ENCODE measurements around the gene MACO1. TPM values are rescaled to one million over a fixed set of nuclear protein-coding genes. Genes with fewer than 3 reads are reported as not detected.

MACO1 gene
- total RNA-seq, 1 experiment from 2014 or later = 16.3 TPM

DNA sequence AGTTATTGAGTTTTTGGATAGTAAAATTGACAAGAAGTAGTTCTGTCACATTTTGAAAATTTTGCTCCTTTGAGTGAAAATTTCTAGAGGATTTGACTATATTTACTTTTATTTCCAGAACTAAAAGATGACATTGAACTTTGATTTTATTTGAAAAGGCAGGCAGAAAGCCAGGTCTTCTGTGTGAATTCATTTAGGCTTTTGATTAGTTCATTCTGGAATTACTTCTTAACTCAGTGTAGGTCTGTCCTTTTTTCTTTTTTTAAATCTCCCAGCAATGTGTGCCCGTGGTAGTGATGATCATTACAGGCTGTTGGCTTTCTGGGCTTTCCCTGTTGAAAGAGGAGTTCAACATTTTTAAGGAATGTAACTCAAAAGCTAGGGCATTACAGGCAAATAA is 53.8 kb downstream of the MACO1 start:
- no CpG with 5 or more reads among the region's 1 CpG for WGBS (ENCODE audit: extremely low coverage, insufficient read length, low lambda C conversion rate)
- TF ChIP-seq, protein P1, sequence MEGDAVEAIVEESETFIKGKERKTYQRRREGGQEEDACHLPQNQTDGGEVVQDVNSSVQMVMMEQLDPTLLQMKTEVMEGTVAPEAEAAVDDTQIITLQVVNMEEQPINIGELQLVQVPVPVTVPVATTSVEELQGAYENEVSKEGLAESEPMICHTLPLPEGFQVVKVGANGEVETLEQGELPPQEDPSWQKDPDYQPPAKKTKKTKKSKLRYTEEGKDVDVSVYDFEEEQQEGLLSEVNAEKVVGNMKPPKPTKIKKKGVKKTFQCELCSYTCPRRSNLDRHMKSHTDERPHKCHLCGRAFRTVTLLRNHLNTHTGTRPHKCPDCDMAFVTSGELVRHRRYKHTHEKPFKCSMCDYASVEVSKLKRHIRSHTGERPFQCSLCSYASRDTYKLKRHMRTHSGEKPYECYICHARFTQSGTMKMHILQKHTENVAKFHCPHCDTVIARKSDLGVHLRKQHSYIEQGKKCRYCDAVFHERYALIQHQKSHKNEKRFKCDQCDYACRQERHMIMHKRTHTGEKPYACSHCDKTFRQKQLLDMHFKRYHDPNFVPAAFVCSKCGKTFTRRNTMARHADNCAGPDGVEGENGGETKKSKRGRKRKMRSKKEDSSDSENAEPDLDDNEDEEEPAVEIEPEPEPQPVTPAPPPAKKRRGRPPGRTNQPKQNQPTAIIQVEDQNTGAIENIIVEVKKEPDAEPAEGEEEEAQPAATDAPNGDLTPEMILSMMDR (conservative IDR thresholded peaks at IDR 0.05) = no peak
- Histone ChIP-seq H2AFZ (ENCODE audit: low read length) (no peak overlapping the region), H3K4me1 (ENCODE audit: insufficient read depth, low read length) (0 out of 2 replicates have a peak, but pooled peaks cover 2% of the 10 kb centered on the region), H3K79me2 (ENCODE audit: insufficient read depth, low read length) (no peaks in the 10 kb centered on the region), H3K9ac (ENCODE audit: extremely low read depth, insufficient read length, low read length) (peak overlapping the region; percentile 2), H3K23me2 (ENCODE audit: insufficient read length, low read depth, low read length, poor library complexity, severe bottlenecking) (no peaks in the 10 kb centered on the region), H3K79me1 (ENCODE audit: insufficient read depth, low read depth, low read length, poor library complexity, severe bottlenecking) (no peaks in the 10 kb centered on the region), H2BK15ac (ENCODE audit: low read depth, low read length) (no peak overlapping the region), H2AK5ac (ENCODE audit: insufficient read length, low read length) (no peak overlapping the region), H3T11ph (ENCODE audit: low read length) (no peak overlapping the region), H4K8ac (replicated peaks; ENCODE audit: insufficient read length, low read depth, low read length) (no peak overlapping the region), H3K27ac (ENCODE audit: insufficient read length, low read depth, low read length) (peak overlapping the region; percentile 25), H3K4ac (ENCODE audit: low read depth, low read length) (no peak overlapping the region), H2BK12ac (ENCODE audit: insufficient read length, low read depth, low read length) (no peak overlapping the region), H4K5ac (ENCODE audit: insufficient read length, low read depth, low read length) (no peak overlapping the region), H3K56ac (ENCODE audit: insufficient read length, low read depth, low read length) (no peak overlapping the region), H2BK20ac (ENCODE audit: low read depth, low read length, poor library complexity, severe bottlenecking) (no peak overlapping the region), H3K18ac (ENCODE audit: insufficient read length, low read depth, low read length) (no peak overlapping the region), H3K23ac (ENCODE audit: insufficient read length, low read depth, low read length) (no peak overlapping the region), H4K91ac (ENCODE audit: insufficient read length, low read depth, low read length) (no peak overlapping the region), H3K14ac (ENCODE audit: insufficient read depth, low read length) (no peak overlapping the region), H3K27me3 (ENCODE audit: insufficient read depth, low read length) (no peaks in the 10 kb centered on the region), H3K4me2 (ENCODE audit: insufficient read depth, insufficient read length, low read length) (no peak overlapping the region), H4K20me1 (ENCODE audit: control insufficient read depth, insufficient read depth, insufficient read length) (no peaks in the 10 kb centered on the region), H2BK5ac (ENCODE audit: insufficient read length, low read length) (no peak overlapping the region), H3K9me3 (ENCODE audit: control insufficient read depth, low read depth, low read length) (no peaks in the 10 kb centered on the region), H2BK120ac (ENCODE audit: low read depth, low read length, poor library complexity, severe bottlenecking) (no peak overlapping the region)
- no peak overlapping the region for H3K4me3 Mint-ChIP-seq
- no peaks in the 10 kb centered on the region for H3K27me3 Mint-ChIP-seq (ENCODE audit: low read depth)
- no peak for DNase-seq
- H3K27ac Mint-ChIP-seq = peak overlapping the region in 2 of 3 experiments; percentile 40 to 41; a peak in 3 of 7 replicates
- peaks cover 18 to 30% of the 10 kb centered on the region in 2 experiments for H3K4me1 Mint-ChIP-seq
- no peaks in the 10 kb centered on the region for H3K9me3 Mint-ChIP-seq
- peaks cover 0 to 18% (median 0%) of the 10 kb centered on the region in 3 experiments; a peak in 3 of 7 replicates for H3K36me3 Mint-ChIP-seq (ENCODE audit: insufficient read depth in 1 of 3, low read depth in 3 of 3)
